ENCODE data around the gene CCNB1.

- TF ChIP-seq ATF3 (IDR thresholded peaks at IDR 0.05) = no peak
- TF ChIP-seq HNF4A (conservative IDR thresholded peaks at IDR 0.05) = no peak
- no peak for TF ChIP-seq CTCF (IDR thresholded peaks at IDR 0.05; ENCODE audit: low read depth, low read length, missing input control)
- TF ChIP-seq RAD21 (IDR thresholded peaks at IDR 0.05) = no peak
- no peak for TF ChIP-seq REST (IDR thresholded peaks at IDR 0.05)
- TF ChIP-seq YY1 (IDR thresholded peaks at IDR 0.05) = no peak
- no peak for TF ChIP-seq FOXA1 (IDR thresholded peaks at IDR 0.05)
- no peak for TF ChIP-seq GABPA (IDR thresholded peaks at IDR 0.05 in 1 of 2, conservative IDR thresholded peaks at IDR 0.05 in 1 of 2)
- TF ChIP-seq EGR1 (IDR thresholded peaks at IDR 0.05; ENCODE audit: low read depth in 2 of 2) = no peak
- no peak for TF ChIP-seq FOXA2 (IDR thresholded peaks at IDR 0.05)
- no peak for TF ChIP-seq TAF1 (conservative IDR thresholded peaks at IDR 0.05)
Measured at GRCh38 chr5:69156456-69156855, 10.5 kb upstream of the CCNB1 start.

Data from liver (tissue), 3 donors.